ENCODE data around the gene KDM4C. TPM values are rescaled to one million over a fixed set of nuclear protein-coding genes. Genes with fewer than 3 reads are reported as not detected.

KDM4C gene
- total RNA-seq, 1 experiment from 2014 or later, result 4.8 TPM

DNA sequence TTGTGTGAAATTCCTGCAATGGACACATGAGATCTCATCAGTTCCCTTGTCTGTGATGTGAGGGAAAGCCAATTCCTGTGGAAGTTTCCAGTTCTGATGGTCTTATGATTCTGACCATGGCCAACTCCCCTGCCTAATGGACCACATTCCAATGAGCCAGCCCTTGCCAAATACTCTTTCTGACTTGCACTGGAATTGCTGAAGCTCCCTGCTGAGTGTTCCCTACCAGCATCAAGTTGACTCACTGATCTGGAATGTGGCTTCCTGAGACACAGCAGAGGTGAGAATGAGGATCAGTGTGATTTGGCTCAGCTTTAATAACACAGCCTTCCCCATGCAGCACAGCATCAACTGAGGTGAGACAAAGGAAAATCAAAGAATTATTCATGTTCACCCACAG lies 427.8 kb downstream of the KDM4C start:
- BruUV-seq (replicated peaks), result no TSS peak
- peak; percentile 69 for DNase-seq (ENCODE audit: low spot score)
- Histone ChIP-seq H3K4me1 (ENCODE audit: insufficient read depth, low read length, poor library complexity, severe bottlenecking) (no peaks in the 10 kb centered on the region), H3K4me3 (ENCODE audit: low read depth, low read length, poor library complexity, severe bottlenecking) (no peak overlapping the region), H3K27me3 (replicated peaks; ENCODE audit: insufficient read depth, low read depth, low read length, poor library complexity) (no peaks in the 10 kb centered on the region), H3K36me3 (ENCODE audit: insufficient read depth, low read length, poor library complexity, severe bottlenecking) (no peaks in the 10 kb centered on the region), H3K27ac (ENCODE audit: low read depth, low read length, poor library complexity, severe bottlenecking) (no peak overlapping the region), H3K9me3 (ENCODE audit: low read depth, low read length, poor library complexity, severe bottlenecking) (peaks cover 3% of the 10 kb centered on the region)
- ChIA-PET CTCF (no interaction called here), POLR2A (ENCODE audit: low non-redundant PET) (no interaction called here)
- TF ChIP-seq, protein P1, sequence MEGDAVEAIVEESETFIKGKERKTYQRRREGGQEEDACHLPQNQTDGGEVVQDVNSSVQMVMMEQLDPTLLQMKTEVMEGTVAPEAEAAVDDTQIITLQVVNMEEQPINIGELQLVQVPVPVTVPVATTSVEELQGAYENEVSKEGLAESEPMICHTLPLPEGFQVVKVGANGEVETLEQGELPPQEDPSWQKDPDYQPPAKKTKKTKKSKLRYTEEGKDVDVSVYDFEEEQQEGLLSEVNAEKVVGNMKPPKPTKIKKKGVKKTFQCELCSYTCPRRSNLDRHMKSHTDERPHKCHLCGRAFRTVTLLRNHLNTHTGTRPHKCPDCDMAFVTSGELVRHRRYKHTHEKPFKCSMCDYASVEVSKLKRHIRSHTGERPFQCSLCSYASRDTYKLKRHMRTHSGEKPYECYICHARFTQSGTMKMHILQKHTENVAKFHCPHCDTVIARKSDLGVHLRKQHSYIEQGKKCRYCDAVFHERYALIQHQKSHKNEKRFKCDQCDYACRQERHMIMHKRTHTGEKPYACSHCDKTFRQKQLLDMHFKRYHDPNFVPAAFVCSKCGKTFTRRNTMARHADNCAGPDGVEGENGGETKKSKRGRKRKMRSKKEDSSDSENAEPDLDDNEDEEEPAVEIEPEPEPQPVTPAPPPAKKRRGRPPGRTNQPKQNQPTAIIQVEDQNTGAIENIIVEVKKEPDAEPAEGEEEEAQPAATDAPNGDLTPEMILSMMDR (conservative IDR thresholded peaks at IDR 0.05; ENCODE audit: low read depth, low read length), result no peak
- TF ChIP-seq EZH2 (IDR thresholded peaks at IDR 0.05; ENCODE audit: borderline replicate concordance, low read depth, low read length, poor library complexity, severe bottlenecking), result no peak
- intact Hi-C loops (cut with micrococcal nuclease; ENCODE audit: unreplicated experiment), result no loop called here

DNA sequence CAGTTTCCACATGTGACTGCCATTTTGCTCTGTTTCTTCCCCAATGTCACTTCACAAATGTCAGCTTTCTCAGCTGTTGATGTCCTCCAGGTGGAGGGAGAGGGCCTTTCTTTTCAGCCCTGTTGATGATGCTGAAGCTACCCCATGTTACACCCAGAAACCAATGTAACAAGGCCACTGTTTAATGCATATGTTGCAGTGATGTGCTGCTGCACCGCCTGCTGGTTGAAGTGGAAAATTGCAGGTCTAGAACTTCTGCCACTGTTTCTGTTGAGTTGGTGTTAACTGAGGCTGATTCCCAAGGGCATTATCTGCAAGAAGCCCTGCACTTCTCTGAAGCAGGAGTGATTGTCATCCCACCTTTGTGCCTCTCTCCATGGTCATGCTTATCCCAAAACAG lies 428.4 kb downstream of the KDM4C start:
- TF ChIP-seq EZH2 (IDR thresholded peaks at IDR 0.05; ENCODE audit: borderline replicate concordance, low read depth, low read length, poor library complexity, severe bottlenecking), result no peak
- TF ChIP-seq, protein P1 (conservative IDR thresholded peaks at IDR 0.05; ENCODE audit: low read depth, low read length), result peak; percentile 54
- Histone ChIP-seq H3K27me3 (replicated peaks; ENCODE audit: insufficient read depth, low read depth, low read length, poor library complexity) (no peaks in the 10 kb centered on the region), H3K4me3 (ENCODE audit: low read depth, low read length, poor library complexity, severe bottlenecking) (no peak overlapping the region), H3K9me3 (ENCODE audit: low read depth, low read length, poor library complexity, severe bottlenecking) (peaks cover 3% of the 10 kb centered on the region), H3K27ac (ENCODE audit: low read depth, low read length, poor library complexity, severe bottlenecking) (no peak overlapping the region), H3K36me3 (ENCODE audit: insufficient read depth, low read length, poor library complexity, severe bottlenecking) (no peaks in the 10 kb centered on the region), H3K4me1 (ENCODE audit: insufficient read depth, low read length, poor library complexity, severe bottlenecking) (no peaks in the 10 kb centered on the region)
- ChIA-PET CTCF (no interaction called here), POLR2A (ENCODE audit: low non-redundant PET) (no interaction called here)
- intact Hi-C loops (cut with micrococcal nuclease; ENCODE audit: unreplicated experiment), result no loop called here
- DNase-seq (ENCODE audit: low spot score), result peak; percentile 18
- BruUV-seq (replicated peaks), result no TSS peak

GRCh38 chr9:7192266-7192665 lies 434.5 kb downstream of the KDM4C start:
- TF ChIP-seq, protein P1 (conservative IDR thresholded peaks at IDR 0.05; ENCODE audit: low read depth, low read length), result no peak
- no peak for TF ChIP-seq EZH2 (IDR thresholded peaks at IDR 0.05; ENCODE audit: borderline replicate concordance, low read depth, low read length, poor library complexity, severe bottlenecking)
- no TSS peak for BruUV-seq (replicated peaks)

More at GRCh38 chr9:7192266-7192665, 434.5 kb downstream of the KDM4C start:
- H3K36me3 ChIP-seq (ENCODE audit: insufficient read depth, low read length, poor library complexity, severe bottlenecking), result no peaks in the 10 kb centered on the region
- POLR2A ChIA-PET (ENCODE audit: low non-redundant PET), result no interaction called here
- peaks cover 3% of the 10 kb centered on the region for H3K9me3 ChIP-seq (ENCODE audit: low read depth, low read length, poor library complexity, severe bottlenecking)
- no peak overlapping the region for H3K27ac ChIP-seq (ENCODE audit: low read depth, low read length, poor library complexity, severe bottlenecking)
- H3K4me3 ChIP-seq (ENCODE audit: low read depth, low read length, poor library complexity, severe bottlenecking), result no peak overlapping the region
- H3K4me1 ChIP-seq (ENCODE audit: insufficient read depth, low read length, poor library complexity, severe bottlenecking), result no peaks in the 10 kb centered on the region
- no peaks in the 10 kb centered on the region for H3K27me3 ChIP-seq (replicated peaks; ENCODE audit: insufficient read depth, low read depth, low read length, poor library complexity)
- CTCF ChIA-PET, result no interaction called here
- DNase-seq (ENCODE audit: low spot score), result no peak
- intact Hi-C loops (cut with micrococcal nuclease; ENCODE audit: unreplicated experiment), result no loop called here
